Heart left ventricle (tissue), 16 donors: ENCODE results near the gene ZNF714. TPM values are rescaled to one million over a fixed set of nuclear protein-coding genes. Genes with fewer than 3 reads are reported as not detected.

Experiments
- ATAC-seq, 4 donors: fragments of 200-7000 bp; cut with Tn5 transposase; one replicate each; pipeline ENCODE4 v1.9.1; 2020 to 2022; ENCODE audit warnings: moderate library complexity in 4 of 4, mild to moderate bottlenecking in 3 of 4, moderate number of reproducible peaks in 1 of 4
- DNase-seq, 5 donors: peaks; one replicate each; pipeline ENCODE4 v3.0.0-alpha.2; 2020
- H3K27ac ChIP-seq, 12 donors: fragments of 200-600 bp; sonication (generic) in 4 of 12; one replicate each; pipeline versions ENCODE4 v1.5.0 to v1.8.0; 2016 to 2022; ENCODE audit warnings: mild to moderate bottlenecking in 2 of 12
- H3K27me3 ChIP-seq, 9 donors: fragments of 200-600 bp; sonication (generic) in 2 of 9; one replicate each; pipeline versions ENCODE4 v1.5.1 to v1.8.0; 2016 to 2022; ENCODE audit warnings: mild to moderate bottlenecking in 3 of 9
- H3K36me3 ChIP-seq, 9 donors: fragments of 200-600 bp; sonication (generic) in 2 of 9; one replicate each; pipeline versions ENCODE4 v1.5.0 to v1.8.0; 2018 to 2022; ENCODE audit warnings: mild to moderate bottlenecking in 2 of 9
- H3K4me1 ChIP-seq, 12 donors: fragments of 200-600 bp; sonication (generic) in 4 of 12; one replicate each; pipeline versions ENCODE4 v1.5.0 to v1.8.0; 2016 to 2022; ENCODE audit warnings: mild to moderate bottlenecking in 3 of 12
- H3K4me3 ChIP-seq, 12 donors: fragments of 200-600 bp; sonication (generic) in 4 of 12; one replicate each; pipeline versions ENCODE4 v1.5.0 to v1.8.0; 2017 to 2022; ENCODE audit warnings: mild to moderate bottlenecking in 9 of 12, moderate library complexity in 4 of 12
- H3K9me3 ChIP-seq, 12 donors: fragments of 200-600 bp; sonication (generic) in 4 of 12; one replicate each; pipeline versions ENCODE4 v1.5.0 to v1.8.0; 2016 to 2022; ENCODE audit warnings: mild to moderate bottlenecking in 1 of 12
- POLR2A ChIP-seq, 2 donors: fragments of 450-650 bp; IDR thresholded peaks; one replicate each; pipeline ENCODE4 v1.6.1; 2017; ENCODE audit warnings: antibody characterized with exemption in 2 of 2, mild to moderate bottlenecking in 2 of 2, moderate library complexity in 2 of 2
- WGBS, 4 donors: extraction: QIAGEN DNeasy Blood & Tissue Kit in 2 of 4; methylation state at CpG; one replicate each; pipeline versions ENCODE4 v1.1.5 to v1.1.7; 2013 to 2018; 5-methylcytosine and 5-hydroxymethylcytosine counted together
- intact Hi-C, 10 donors: fragments of 100-400 bp; cut with DNase I; formaldehyde crosslinking; loops; one replicate each; pipeline versions ENCODE4 v1.11.1 to v1.14.2; 2022
- polyA plus RNA-seq, 2 donors: library from polyadenylated mRNA; stranded (reverse); fragments of 200-250 nt; gene quantifications; one replicate each; pipeline ENCODE4 v1.2.3, GENCODE V29; 2013
- total RNA-seq, 9 donors: library from RNA; depleted of rRNA in 2 of 9; stranded (reverse); fragments of >200 nt in 2 of 9; fragmentation: NEBNext Ultra II Directional in 3 of 9; extraction: Animal tissue kit (Norgen Biotek cat#: 25700) in 3 of 9; gene quantifications; one replicate each; pipeline versions ENCODE4 v1.1.0 to v1.2.4, GENCODE V29; 2016 to 2023
- TF ChIP-seq, protein P1 (sequence below), 12 donors: fragments of 200-600 bp; sonication (generic) in 4 of 12; IDR thresholded peaks; one replicate each; pipeline versions ENCODE4 v1.5.0 to v1.8.0; 2018 to 2022; ENCODE audit warnings: antibody characterized with exemption in 12 of 12, mild to moderate bottlenecking in 5 of 12
- donor health status: ischemic (EF 13 %, LVEDD 7.1; RV severe dilation, severe dysfunction).
- donor health status: healthy with polysubstance abuse.
- donor health status: DM: no; HTN: yes; CAD: no.
- donor health status: DM: no; HTN: no; CAD: no.
- donor health status: ischemic (EF 25% LVEDD 6.9; RV normal size, moderate dysfunction).
- donor health status: ischemic (EF 25% LVEDD 5.7; RV mildly dilated, moderate dysfunction).
- donor health status: healthy.
- donor health status: DM: yes; HTN: yes; CAD: no.
- donor health status: ischemic (EF 35%, LVEDD 5.7; RV mildly dilated, moderate dysfunction).
- donor health status: nonischemic (EF 11% LVEDD 7.7; RV severe dilation, severe dysfunction).
- donor health status: DM: yes; HTN: yes; CAD: no.
- donor health status: PGD.
- donor health status: ischemic (EF 29% LVEDD 5.4; RV normal size, mild dysfunction).
- donor health status: nonischemic (EF 23%, LVEDD 6.1; RV moderate dilation, normal function).

Gene ZNF714
- total and polyA plus RNA-seq, 11 donors, result 1.1 to 5.6 (median 3.2) TPM

DNA sequence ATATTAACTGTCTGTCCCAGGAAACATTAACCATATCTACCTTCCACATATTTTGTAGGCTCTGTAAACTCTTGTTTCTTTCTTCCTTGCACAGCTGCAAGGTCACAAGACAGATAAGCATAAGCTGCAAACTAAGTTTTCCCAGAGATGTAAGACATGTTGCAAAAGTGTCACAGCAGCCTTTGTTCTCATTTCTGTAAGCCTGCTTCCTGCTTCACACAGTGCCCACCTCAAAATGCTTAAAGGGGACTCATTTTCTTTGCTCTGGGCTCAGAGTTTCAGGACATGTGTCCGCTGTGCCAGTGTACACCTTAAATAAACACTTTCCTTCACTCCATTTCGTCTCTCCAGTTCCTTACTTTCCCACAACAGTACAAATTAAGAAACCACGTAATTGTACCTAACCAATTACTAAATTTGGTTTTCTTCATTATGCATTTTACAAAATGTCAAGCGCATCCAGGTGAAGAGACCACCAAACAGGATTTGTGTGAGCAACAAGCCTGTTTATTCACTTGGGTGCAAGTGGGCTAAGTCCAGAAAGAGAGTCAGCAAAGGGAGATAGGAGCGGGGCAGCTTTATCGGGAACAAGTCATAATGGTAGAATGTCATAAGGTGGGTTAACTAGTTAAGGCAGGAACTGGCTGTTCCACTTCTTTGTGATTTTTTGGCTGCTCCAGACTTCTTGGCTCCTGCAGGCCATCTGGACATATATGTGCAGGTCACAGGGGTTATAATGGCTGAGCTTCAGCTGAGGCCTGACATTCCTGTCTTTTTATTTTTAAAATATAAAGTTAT is 47.1 kb downstream of the ZNF714 start:
- WGBS, 4 donors, result 69 to 74% (median 72%) methylated on average over 6 of the region's 6 CpGs
- no peak overlapping the region for H3K4me3 ChIP-seq
- peaks cover 0 to 11% (median 0%) of the 10 kb centered on the region in 12 donors for H3K9me3 ChIP-seq
- TF ChIP-seq POLR2A (IDR thresholded peaks at IDR 0.05), result no peak
- ATAC-seq (no peak), DNase-seq (no peak)
- H3K36me3 ChIP-seq, result no peaks in the 10 kb centered on the region
- intact Hi-C loops, result no loop called here
- H3K27ac ChIP-seq, result peak overlapping the region in 1 of 12 donors; percentile 23
- H3K4me1 ChIP-seq, result peaks cover 0 to 6% (median 0%) of the 10 kb centered on the region in 12 donors
- H3K27me3 ChIP-seq, result no peaks in the 10 kb centered on the region

DNA sequence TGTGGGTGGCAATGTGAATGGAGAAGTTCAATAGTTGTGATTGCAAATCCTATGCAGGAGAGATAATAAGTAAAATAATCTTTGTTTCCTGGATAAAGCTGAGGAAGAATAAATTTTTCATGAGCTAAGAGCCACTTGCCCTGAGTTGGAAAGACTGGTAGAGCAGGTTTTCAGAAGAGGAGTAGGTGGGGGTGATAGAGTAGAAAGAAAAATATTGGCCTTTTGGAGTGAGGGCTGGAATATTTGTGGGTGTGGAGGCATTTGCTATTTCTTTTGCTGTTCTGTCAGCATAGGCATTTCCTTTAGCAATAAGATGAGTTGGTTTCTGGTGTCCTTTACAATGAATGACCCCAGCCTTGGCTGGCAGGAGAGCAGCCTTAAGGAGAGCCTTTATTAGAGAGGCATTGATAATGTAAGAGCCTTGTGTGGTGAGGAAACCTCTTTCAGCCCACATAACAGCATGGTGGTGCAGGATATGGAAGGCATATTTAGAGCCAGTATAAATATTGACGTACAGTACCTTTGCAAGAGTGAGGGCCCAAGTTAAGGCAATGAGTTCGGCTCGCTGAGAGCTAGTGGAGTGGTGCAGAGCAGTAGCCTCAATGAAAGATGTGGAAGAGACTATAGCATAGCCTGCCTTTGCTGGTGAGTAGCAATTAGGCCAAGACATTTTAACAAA is 48.2 kb downstream of the ZNF714 start:
- Histone ChIP-seq H3K4me1 (peaks cover 0 to 6% (median 0%) of the 10 kb centered on the region in 12 donors), H3K4me3 (no peak overlapping the region), H3K27ac (no peak overlapping the region), H3K36me3 (no peaks in the 10 kb centered on the region), H3K27me3 (no peaks in the 10 kb centered on the region), H3K9me3 (peaks cover 0 to 11% (median 0%) of the 10 kb centered on the region in 12 donors)
- no peak for TF ChIP-seq POLR2A (IDR thresholded peaks at IDR 0.05)
- intact Hi-C loops, result loop anchor here in 1 of 10 donors (10.0 kb wide), 1 partner anchor 45 kb away; the partner anchor contains the start of gene ZNF714
- DNase-seq (no peak), ATAC-seq (no peak)
- WGBS, 4 donors, result 64 to 85% (median 66%) methylated on average over 3 of the region's 3 CpGs

DNA sequence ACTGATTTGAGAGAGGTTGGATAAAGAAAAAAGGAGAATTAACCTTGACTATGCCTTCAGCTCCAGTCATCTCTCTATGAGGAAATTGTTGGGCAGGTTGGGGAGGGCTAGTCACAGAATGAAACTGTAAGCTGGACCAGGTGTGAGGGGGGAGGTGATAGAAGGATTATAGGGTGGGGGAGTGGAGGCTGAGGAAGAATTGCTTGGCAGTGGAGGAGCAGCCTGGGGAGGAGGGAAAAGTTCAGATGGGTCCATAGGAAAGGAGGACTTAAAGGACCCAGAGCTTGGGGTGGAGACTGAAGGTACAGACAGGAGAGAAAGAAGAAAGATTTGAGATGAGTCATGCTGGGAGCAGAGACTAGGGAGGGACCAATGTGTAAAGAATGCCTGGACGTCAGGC is 51.6 kb downstream of the ZNF714 start:
- ATAC-seq, result no peak
- Histone ChIP-seq H3K27ac (no peak overlapping the region), H3K4me3 (no peak overlapping the region), H3K4me1 (peaks cover 0 to 4% (median 0%) of the 10 kb centered on the region in 12 donors), H3K9me3 (no peaks in the 10 kb centered on the region), H3K36me3 (no peaks in the 10 kb centered on the region), H3K27me3 (no peaks in the 10 kb centered on the region)
- DNase-seq, result no peak
- intact Hi-C loops, result loop anchor here in 1 of 10 donors (10.0 kb wide), 1 partner anchor 49 kb away; the partner anchor contains the start of gene ZNF714
- 29 to 54% (median 47%) methylated on average over 1 of the region's 1 CpG for WGBS, 4 donors
- TF ChIP-seq, protein P1, sequence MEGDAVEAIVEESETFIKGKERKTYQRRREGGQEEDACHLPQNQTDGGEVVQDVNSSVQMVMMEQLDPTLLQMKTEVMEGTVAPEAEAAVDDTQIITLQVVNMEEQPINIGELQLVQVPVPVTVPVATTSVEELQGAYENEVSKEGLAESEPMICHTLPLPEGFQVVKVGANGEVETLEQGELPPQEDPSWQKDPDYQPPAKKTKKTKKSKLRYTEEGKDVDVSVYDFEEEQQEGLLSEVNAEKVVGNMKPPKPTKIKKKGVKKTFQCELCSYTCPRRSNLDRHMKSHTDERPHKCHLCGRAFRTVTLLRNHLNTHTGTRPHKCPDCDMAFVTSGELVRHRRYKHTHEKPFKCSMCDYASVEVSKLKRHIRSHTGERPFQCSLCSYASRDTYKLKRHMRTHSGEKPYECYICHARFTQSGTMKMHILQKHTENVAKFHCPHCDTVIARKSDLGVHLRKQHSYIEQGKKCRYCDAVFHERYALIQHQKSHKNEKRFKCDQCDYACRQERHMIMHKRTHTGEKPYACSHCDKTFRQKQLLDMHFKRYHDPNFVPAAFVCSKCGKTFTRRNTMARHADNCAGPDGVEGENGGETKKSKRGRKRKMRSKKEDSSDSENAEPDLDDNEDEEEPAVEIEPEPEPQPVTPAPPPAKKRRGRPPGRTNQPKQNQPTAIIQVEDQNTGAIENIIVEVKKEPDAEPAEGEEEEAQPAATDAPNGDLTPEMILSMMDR (IDR thresholded peaks at IDR 0.05), result no peak
- no peak for TF ChIP-seq POLR2A (IDR thresholded peaks at IDR 0.05)

DNA sequence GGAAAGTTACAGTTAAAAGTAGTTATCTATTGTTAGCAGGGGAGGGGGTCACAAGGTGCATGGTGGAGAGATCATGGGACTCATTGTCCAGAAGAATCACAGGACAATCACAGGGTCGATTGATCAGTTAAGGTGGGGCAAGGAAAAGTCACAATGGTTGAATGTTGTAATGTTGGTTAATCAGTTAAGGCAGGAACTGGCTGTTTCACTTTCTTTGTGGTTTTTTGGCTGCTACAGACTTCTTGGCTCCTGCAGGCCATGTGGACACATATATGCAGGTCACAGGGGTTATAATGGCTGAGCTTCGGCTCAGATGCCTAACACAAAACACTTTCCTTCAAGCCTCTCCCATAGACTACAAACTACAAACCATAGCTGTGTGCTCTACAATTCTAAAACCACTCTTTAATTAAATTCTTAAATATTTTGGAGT is 52.9 kb downstream of the ZNF714 start:
- no peak overlapping the region for H3K4me3 ChIP-seq
- no peaks in the 10 kb centered on the region for H3K36me3 ChIP-seq
- TF ChIP-seq, protein P1 (IDR thresholded peaks at IDR 0.05), result no peak
- no peak for TF ChIP-seq POLR2A (IDR thresholded peaks at IDR 0.05)
- ATAC-seq, result no peak
- no peaks in the 10 kb centered on the region for H3K9me3 ChIP-seq
- H3K27me3 ChIP-seq, result no peaks in the 10 kb centered on the region
- WGBS, 4 donors, result 69 to 85% (median 72%) methylated on average over 2 of the region's 2 CpGs
- intact Hi-C loops, result loop anchor here in 1 of 10 donors (10.0 kb wide), 1 partner anchor 50 kb away; the partner anchor contains the start of gene ZNF714
- no peak for DNase-seq
- no peaks in the 10 kb centered on the region for H3K4me1 ChIP-seq
- H3K27ac ChIP-seq, result no peak overlapping the region

DNA sequence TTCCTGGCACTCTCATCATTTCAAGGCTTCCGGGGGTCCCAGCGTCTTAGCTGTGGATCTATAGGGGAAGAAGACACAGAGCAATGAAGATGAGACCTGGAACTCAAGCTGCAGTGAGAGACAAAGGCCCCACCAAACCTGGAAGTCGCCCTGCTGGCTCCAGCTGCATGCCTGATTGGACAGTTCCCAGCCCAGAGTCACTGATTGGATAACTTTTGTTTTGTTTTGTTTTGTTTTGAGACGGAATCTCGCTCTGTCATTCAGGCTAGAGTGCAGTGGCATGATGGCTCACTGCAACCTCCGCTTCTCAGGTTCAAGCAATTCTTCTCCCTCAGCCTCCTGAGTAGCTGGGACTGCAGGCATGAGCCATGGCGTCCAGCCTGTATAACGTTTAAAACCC is 53.4 kb downstream of the ZNF714 start:
- Histone ChIP-seq H3K9me3 (no peaks in the 10 kb centered on the region), H3K36me3 (no peaks in the 10 kb centered on the region), H3K4me1 (no peaks in the 10 kb centered on the region), H3K4me3 (no peak overlapping the region), H3K27ac (no peak overlapping the region), H3K27me3 (no peaks in the 10 kb centered on the region)
- DNase-seq (no peak), ATAC-seq (no peak)
- 79 to 82% (median 81%) methylated on average over 8 of the region's 8 CpGs for WGBS, 4 donors
- intact Hi-C loops, result loop anchor here in 1 of 10 donors (10.0 kb wide), 1 partner anchor 51 kb away; the partner anchor contains the start of gene ZNF714
- TF ChIP-seq, protein P1 (IDR thresholded peaks at IDR 0.05), result no peak
- no peak for TF ChIP-seq POLR2A (IDR thresholded peaks at IDR 0.05)
